ENCODE measurements around the gene CTDP1.

- TF ChIP-seq POLR2A (IDR thresholded peaks at IDR 0.05), result no peak
- TF ChIP-seq CTCF (IDR thresholded peaks at IDR 0.05), result no peak
Observed at GRCh38 chr18:79682481-79682880, 2.9 kb downstream of the CTDP1 start.

All from adrenal gland (tissue), 5 donors.